ENCODE data around the gene SSBP2.

DNA sequence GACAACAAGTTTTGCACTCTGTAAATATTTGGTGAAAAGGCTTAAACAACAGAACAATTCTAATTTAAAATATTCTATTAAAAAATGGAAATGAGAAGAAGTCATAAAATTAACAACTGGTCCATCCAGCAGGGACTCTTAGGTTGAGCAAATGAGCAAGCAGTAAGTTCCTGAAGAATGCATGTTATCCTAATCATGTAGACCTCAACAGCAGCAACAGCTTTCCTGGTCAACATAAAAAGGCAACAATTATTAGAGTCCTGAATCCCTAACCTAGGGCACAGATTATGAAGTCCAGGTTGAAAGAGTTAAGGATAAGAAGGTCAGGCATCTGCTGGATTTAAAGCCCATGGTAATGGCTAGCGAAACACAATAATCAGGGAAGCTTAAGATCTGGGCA lies 120.9 kb downstream of the SSBP2 start:
- TF ChIP-seq, protein P1, sequence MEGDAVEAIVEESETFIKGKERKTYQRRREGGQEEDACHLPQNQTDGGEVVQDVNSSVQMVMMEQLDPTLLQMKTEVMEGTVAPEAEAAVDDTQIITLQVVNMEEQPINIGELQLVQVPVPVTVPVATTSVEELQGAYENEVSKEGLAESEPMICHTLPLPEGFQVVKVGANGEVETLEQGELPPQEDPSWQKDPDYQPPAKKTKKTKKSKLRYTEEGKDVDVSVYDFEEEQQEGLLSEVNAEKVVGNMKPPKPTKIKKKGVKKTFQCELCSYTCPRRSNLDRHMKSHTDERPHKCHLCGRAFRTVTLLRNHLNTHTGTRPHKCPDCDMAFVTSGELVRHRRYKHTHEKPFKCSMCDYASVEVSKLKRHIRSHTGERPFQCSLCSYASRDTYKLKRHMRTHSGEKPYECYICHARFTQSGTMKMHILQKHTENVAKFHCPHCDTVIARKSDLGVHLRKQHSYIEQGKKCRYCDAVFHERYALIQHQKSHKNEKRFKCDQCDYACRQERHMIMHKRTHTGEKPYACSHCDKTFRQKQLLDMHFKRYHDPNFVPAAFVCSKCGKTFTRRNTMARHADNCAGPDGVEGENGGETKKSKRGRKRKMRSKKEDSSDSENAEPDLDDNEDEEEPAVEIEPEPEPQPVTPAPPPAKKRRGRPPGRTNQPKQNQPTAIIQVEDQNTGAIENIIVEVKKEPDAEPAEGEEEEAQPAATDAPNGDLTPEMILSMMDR (IDR thresholded peaks at IDR 0.05; ENCODE audit: extremely low read depth in 1 of 2, insufficient read depth in 1 of 2, low read depth in 1 of 2, low read length in 2 of 2), result no peak
- TF ChIP-seq EZH2 (IDR thresholded peaks at IDR 0.05; ENCODE audit: borderline replicate concordance, low read depth, low read length, severe bottlenecking) (no peak), POLR2AphosphoS5 (IDR thresholded peaks at IDR 0.05; ENCODE audit: insufficient read depth, low read depth, low read length) (no peak), FOS (IDR thresholded peaks at IDR 0.05; ENCODE audit: borderline replicate concordance, insufficient read depth, low read length) (no peak), POLR2A (IDR thresholded peaks at IDR 0.05; ENCODE audit: low read depth, low read length) (no peak), JUN (IDR thresholded peaks at IDR 0.05; ENCODE audit: borderline replicate concordance, insufficient read depth, insufficient read length, low read depth) (no peak)
- TF ChIP-seq, protein P2, sequence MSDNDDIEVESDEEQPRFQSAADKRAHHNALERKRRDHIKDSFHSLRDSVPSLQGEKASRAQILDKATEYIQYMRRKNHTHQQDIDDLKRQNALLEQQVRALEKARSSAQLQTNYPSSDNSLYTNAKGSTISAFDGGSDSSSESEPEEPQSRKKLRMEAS (IDR thresholded peaks at IDR 0.05; ENCODE audit: insufficient read depth, insufficient read length), result no peak
